NT2/D1 (cell line): Measurements from ENCODE around the gene OVOL1.

Experiments used
- SUZ12 ChIP-seq: IDR thresholded peaks from 2 replicates; pipeline ENCODE4 v1.6.1; 2011; ENCODE audit not compliant: insufficient read length, insufficient read depth; ENCODE audit errors: extremely low read depth
- YY1 ChIP-seq: IDR thresholded peaks from 2 replicates; pipeline ENCODE4 v1.6.1; 2011; ENCODE audit not compliant: insufficient read length, insufficient read depth
- ZNF274 ChIP-seq: IDR thresholded peaks from 2 replicates; pipeline ENCODE4 v1.6.1; 2011; ENCODE audit warnings: mild to moderate bottlenecking, low read depth, low read length

- TF ChIP-seq SUZ12 (no peak), YY1 (no peak), ZNF274 (no peak)
These were observed 34.2 kb downstream of the OVOL1 start for GRCh38 chr11:65821107-65821506.
